ENCODE measurements around the gene EMX1.

The EMX1 gene

DNA sequence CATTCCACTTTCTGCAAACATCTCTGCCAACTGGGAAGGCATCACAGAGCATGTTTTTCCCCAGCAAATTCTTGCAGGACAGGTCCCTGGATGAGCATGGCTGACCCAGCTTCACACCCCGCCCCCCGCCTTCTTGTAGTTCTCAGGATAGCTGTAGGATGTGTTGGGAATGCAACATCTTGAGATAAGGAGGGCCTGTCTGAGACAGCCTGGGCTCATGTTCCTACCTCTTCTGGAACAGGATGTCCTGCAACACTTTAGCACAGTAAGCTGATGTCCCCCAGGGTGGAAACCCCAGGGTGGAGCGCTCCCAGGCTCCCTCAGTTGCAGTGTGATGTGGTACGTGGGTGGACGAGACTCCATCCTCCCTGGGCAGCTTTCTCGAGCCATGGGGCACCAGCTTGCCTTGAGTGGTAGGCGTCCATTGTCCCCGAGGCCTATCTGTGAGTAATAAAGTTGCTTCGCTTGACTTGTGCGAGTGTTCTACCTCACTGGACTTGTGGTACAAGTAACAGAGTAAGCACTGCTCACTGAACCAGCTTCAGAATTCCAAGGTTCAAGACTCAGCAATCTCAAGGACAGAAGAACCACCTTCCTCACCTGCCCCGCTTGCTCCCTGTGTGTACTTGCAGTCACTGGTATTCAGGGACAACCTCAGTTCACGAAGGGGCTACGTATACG lies 48.6 kb downstream of the EMX1 start:
- Histone ChIP-seq H3K4me3 (ENCODE audit: low read depth, low read length) (no peak overlapping the region), H3K27me3 (ENCODE audit: insufficient read depth, low read depth, severe bottlenecking) (no peaks in the 10 kb centered on the region), H3K36me3 (no peaks in the 10 kb centered on the region), H3K27ac (no peak overlapping the region), H3K9me3 (ENCODE audit: severe bottlenecking) (no peaks in the 10 kb centered on the region)
- TF ChIP-seq, protein P1, sequence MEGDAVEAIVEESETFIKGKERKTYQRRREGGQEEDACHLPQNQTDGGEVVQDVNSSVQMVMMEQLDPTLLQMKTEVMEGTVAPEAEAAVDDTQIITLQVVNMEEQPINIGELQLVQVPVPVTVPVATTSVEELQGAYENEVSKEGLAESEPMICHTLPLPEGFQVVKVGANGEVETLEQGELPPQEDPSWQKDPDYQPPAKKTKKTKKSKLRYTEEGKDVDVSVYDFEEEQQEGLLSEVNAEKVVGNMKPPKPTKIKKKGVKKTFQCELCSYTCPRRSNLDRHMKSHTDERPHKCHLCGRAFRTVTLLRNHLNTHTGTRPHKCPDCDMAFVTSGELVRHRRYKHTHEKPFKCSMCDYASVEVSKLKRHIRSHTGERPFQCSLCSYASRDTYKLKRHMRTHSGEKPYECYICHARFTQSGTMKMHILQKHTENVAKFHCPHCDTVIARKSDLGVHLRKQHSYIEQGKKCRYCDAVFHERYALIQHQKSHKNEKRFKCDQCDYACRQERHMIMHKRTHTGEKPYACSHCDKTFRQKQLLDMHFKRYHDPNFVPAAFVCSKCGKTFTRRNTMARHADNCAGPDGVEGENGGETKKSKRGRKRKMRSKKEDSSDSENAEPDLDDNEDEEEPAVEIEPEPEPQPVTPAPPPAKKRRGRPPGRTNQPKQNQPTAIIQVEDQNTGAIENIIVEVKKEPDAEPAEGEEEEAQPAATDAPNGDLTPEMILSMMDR (IDR thresholded peaks at IDR 0.05; ENCODE audit: low read depth, low read length), result no peak
- no peak for DNase-seq

DNA sequence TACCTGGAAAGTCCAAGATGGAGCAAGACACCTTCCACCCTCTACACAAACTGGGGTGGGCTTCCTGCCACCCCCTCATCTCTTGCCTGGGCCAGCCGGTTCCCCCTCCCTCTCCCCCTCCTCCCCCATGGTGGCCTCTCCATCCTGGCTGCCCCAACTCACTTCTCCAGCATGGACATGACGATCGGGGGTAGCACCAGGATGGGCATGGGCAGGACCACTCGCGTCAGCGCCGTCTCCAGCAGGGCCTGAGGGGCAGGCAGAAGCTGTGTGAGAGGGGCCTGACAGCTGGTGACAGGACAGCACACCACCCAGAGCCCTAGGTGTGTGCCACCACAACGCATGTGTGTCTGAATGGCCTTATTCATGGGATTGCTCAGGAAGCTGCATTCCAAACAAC lies 51.0 kb downstream of the EMX1 start:
- TF ChIP-seq, protein P1 (IDR thresholded peaks at IDR 0.05; ENCODE audit: low read depth, low read length), result no peak
- H3K9me3 ChIP-seq (ENCODE audit: severe bottlenecking), result no peaks in the 10 kb centered on the region

DNA sequence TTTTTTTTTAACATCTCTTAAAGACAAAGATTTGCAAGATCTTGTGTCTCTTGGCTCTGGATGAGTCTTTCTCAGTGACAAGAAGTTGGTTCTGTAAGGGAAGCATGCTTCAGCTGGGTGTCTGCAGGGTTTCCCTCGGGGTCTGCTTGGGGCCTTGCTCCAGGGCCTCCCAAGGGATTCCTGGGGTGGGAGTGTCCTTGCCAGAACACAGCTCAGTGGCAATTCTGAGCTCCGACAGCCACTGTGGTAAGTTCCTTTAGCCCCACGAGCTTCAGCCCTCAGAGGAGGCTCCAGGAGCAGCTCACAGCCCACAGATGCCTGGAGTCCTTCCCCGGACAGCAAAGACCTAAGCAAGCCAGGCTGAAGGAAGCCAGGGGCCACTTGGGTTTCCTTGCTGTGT lies 52.4 kb downstream of the EMX1 start:
- TF ChIP-seq, protein P1 (IDR thresholded peaks at IDR 0.05; ENCODE audit: low read depth, low read length), result no peak
- DNase-seq, result no peak
- no peaks in the 10 kb centered on the region for H3K9me3 ChIP-seq (ENCODE audit: severe bottlenecking)
- H3K4me3 ChIP-seq (ENCODE audit: low read depth, low read length), result no peak overlapping the region
- no peak overlapping the region for H3K27ac ChIP-seq
- H3K36me3 ChIP-seq, result no peaks in the 10 kb centered on the region
- H3K27me3 ChIP-seq (ENCODE audit: insufficient read depth, low read depth, severe bottlenecking), result no peaks in the 10 kb centered on the region

More for the DNA sequence above, 51.0 kb downstream of the EMX1 start:
- H3K27ac ChIP-seq, result no peak overlapping the region
- no peak overlapping the region for H3K4me3 ChIP-seq (ENCODE audit: low read depth, low read length)
- H3K27me3 ChIP-seq (ENCODE audit: insufficient read depth, low read depth, severe bottlenecking), result no peaks in the 10 kb centered on the region
- DNase-seq, result no peak
- H3K36me3 ChIP-seq, result no peaks in the 10 kb centered on the region

DNA sequence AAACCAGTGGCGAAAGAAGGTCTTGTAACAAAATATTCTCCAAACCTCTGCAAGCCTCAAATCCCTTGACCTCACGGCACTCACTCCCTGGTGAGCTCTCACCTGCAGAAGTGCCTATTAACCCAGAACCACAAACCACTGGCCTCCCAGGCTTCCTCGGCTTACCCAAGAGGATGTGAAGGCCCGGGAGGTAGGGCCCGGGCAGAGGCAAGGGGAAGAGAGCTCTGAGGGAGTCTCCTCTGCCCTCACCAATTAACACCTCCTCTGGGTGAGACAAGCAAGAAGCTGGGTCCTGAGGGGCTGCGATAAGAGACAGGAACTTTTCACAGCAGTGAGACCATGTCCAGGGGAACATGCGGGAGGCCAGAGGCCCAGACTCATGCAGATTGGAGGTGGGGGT lies 53.7 kb downstream of the EMX1 start:
- Histone ChIP-seq H3K9me3 (ENCODE audit: severe bottlenecking) (no peaks in the 10 kb centered on the region), H3K36me3 (no peaks in the 10 kb centered on the region; the same call in 1 of the 2 replicates), H3K27me3 (ENCODE audit: insufficient read depth, low read depth, severe bottlenecking) (no peaks in the 10 kb centered on the region), H3K4me3 (ENCODE audit: low read depth, low read length) (no peak overlapping the region), H3K27ac (no peak overlapping the region)
- DNase-seq, result no peak
- TF ChIP-seq, protein P1 (IDR thresholded peaks at IDR 0.05; ENCODE audit: low read depth, low read length), result no peak

DNA sequence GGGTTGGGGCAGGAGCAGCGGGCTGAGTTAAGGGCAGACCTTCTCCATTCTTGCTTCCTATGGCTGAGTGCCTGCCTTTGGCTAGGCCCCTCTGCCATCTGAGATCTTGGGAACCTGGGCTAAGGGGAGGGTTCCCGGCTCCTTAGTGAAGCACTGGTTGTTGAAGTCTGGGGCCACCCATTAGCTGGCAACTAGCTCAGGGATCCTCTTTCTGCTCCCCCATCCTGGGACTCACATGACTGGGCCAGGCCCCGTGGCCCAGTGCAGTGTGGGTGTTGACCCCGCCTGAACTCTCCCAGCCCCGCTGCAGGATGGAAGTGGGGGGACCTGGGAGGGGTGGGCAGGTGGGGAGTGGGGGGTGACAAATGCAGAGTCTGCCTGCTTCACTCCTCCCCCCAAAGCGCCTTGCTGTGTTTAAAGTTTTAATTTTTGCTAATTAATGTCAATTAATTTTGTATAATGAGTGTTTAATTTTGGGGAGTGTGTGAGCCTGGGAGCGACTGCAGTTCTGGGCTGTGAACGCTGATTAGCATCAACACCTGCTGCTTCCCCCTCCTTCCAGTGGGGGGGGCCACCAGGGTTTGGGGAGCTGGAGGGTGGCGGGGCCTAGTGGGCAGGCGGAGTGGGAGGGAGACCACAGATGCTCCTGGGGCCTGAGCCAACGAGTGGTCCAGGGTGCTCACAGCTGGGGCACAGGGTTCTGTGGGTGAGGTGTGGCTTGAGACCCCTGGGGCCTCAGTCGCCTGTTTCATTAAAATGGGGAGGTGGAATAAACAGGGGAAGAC lies 55.2 kb downstream of the EMX1 start:
- TF ChIP-seq, protein P1 (IDR thresholded peaks at IDR 0.05; ENCODE audit: low read depth, low read length), result no peak
- Histone ChIP-seq H3K4me3 (ENCODE audit: low read depth, low read length) (no peak overlapping the region), H3K27me3 (ENCODE audit: insufficient read depth, low read depth, severe bottlenecking) (no peaks in the 10 kb centered on the region), H3K36me3 (no peaks in the 10 kb centered on the region; the same call in 1 of the 2 replicates), H3K9me3 (ENCODE audit: severe bottlenecking) (no peaks in the 10 kb centered on the region), H3K27ac (no peak overlapping the region)
- DNase-seq, result no peak
